Endothelial cell of umbilical vein (primary cell): ENCODE data around the gene RAB36. TPM values are rescaled to one million over a fixed set of nuclear protein-coding genes. Genes with fewer than 3 reads are reported as not detected.

ENCODE experiments used
- BruUV-seq: library from RNA; stranded (reverse); fragments of 400-500 nt; replicated peaks from 2 replicates; lab custom pipeline; 2021; lab: Mats Ljungman, UMichigan
- CTCF ChIA-PET: fragments of 300-600, 350-600 bp; sonication (Branson Sonifier 250); formaldehyde crosslinking; loops from one replicate; lab custom pipeline; 2021; ENCODE audit warnings: antibody characterized with exemption, inconsistent platforms; lab: Charles Lee
- POLR2A ChIA-PET: fragments of 300-600, 350-600 bp; sonication (Branson Sonifier 250); formaldehyde crosslinking; loops from one replicate; lab custom pipeline; 2021; ENCODE audit warnings: antibody characterized with exemption, inconsistent platforms; lab: Charles Lee
- DNase-seq: peaks from one replicate; pipeline ENCODE4 v3.0.0-alpha.2; 2011; ENCODE audit warnings: low read depth, low spot score
- FAIRE-seq: peaks from 2 replicates; lab custom pipeline; 2011; peaks lifted over from hg19 to GRCh38; lab: Jason Lieb, UNC
- H2AFZ ChIP-seq: 2 replicates; pipeline ENCODE4 v1.6.0; 2012; ENCODE audit warnings: low read depth, low read length, control low read depth, inconsistent platforms
- H3K27ac ChIP-seq: 2 replicates; pipeline ENCODE4 v1.5.1; 2011; ENCODE audit warnings: low read depth, mild to moderate bottlenecking, control low read depth, low read length, moderate library complexity; ENCODE audit not compliant: insufficient read depth
- H3K27me3 ChIP-seq, 2 experiments: 2 replicates each; pipeline versions ENCODE4 v1.6.0 to v1.6.1; 2011; ENCODE audit warnings: low read length in 2 of 2, mixed read lengths in 1 of 2; ENCODE audit not compliant: control insufficient read depth in 2 of 2, insufficient read depth in 2 of 2
- H3K36me3 ChIP-seq, 2 experiments: 2 replicates in 1 of 2; 3 replicates in 1 of 2; pipeline ENCODE4 v1.5.1; 2011; ENCODE audit warnings: low read length in 2 of 2, mild to moderate bottlenecking in 1 of 2, moderate library complexity in 1 of 2; ENCODE audit not compliant: control insufficient read depth in 2 of 2, insufficient read depth in 2 of 2; ENCODE audit errors: extremely low read depth in 1 of 2
- H3K4me1 ChIP-seq: 3 replicates; pipeline ENCODE4 v1.5.1; 2011; ENCODE audit warnings: mild to moderate bottlenecking, low read length; ENCODE audit not compliant: control insufficient read depth, insufficient read depth; ENCODE audit errors: extremely low read depth
- H3K4me2 ChIP-seq: 2 replicates; pipeline ENCODE4 v1.6.1; 2011; ENCODE audit warnings: low read length, control low read depth, mixed read lengths; ENCODE audit not compliant: insufficient read depth
- H3K4me3 ChIP-seq, 3 experiments: fragments of 200-600 bp in 1 of 3; sonication (generic), shearing (Covaris generic) in 1 of 3; replicated peaks in 1 of 3; 2 replicates each; pipeline ENCODE4 v1.5.1; 2011 to 2016; ENCODE audit warnings: control low read depth in 3 of 3, low read length in 3 of 3, mild to moderate bottlenecking in 2 of 3, inconsistent platforms in 1 of 3, low read depth in 1 of 3, moderate library complexity in 1 of 3; ENCODE audit not compliant: insufficient read depth in 1 of 3
- H3K79me2 ChIP-seq: 2 replicates; pipeline ENCODE4 v1.6.0; 2012; ENCODE audit warnings: low read length, inconsistent platforms; ENCODE audit not compliant: control insufficient read depth, insufficient read depth
- H3K9ac ChIP-seq: replicated peaks from 2 replicates; pipeline ENCODE3; 2011; ENCODE audit warnings: low read length, control low read depth; ENCODE audit not compliant: insufficient read depth; ENCODE audit errors: extremely low read depth
- H3K9me1 ChIP-seq: replicated peaks from 3 replicates; pipeline ENCODE4 v1.6.0; 2011; ENCODE audit warnings: mild to moderate bottlenecking, low read length; ENCODE audit not compliant: control insufficient read depth, insufficient read depth; ENCODE audit errors: extremely low read depth
- H3K9me3 ChIP-seq: replicated peaks from 2 replicates; pipeline ENCODE4 v1.5.1; 2012; ENCODE audit warnings: low read length, inconsistent platforms; ENCODE audit not compliant: control insufficient read depth, insufficient read depth
- H4K20me1 ChIP-seq: replicated peaks from 2 replicates; pipeline ENCODE3; 2011; ENCODE audit warnings: mild to moderate bottlenecking, low read length; ENCODE audit not compliant: control insufficient read depth, insufficient read depth; ENCODE audit errors: extremely low read depth
- EZH2 ChIP-seq: IDR thresholded peaks from 2 replicates; pipeline ENCODE4 v1.6.1; 2012; ENCODE audit warnings: borderline replicate concordance, low read depth, mild to moderate bottlenecking, moderate library complexity, low read length, inconsistent platforms; ENCODE audit not compliant: severe bottlenecking
- FOS ChIP-seq: IDR thresholded peaks from 2 replicates; pipeline ENCODE4 v1.6.1; 2011; ENCODE audit warnings: mild to moderate bottlenecking, low read length, moderate library complexity, borderline replicate concordance; ENCODE audit not compliant: insufficient read depth
- GATA2 ChIP-seq: IDR thresholded peaks from 2 replicates; pipeline ENCODE4 v1.7.0; 2011; ENCODE audit warnings: low read depth, mild to moderate bottlenecking, moderate library complexity, mixed read lengths, low read length; ENCODE audit not compliant: insufficient read length, insufficient read depth
- JUN ChIP-seq: IDR thresholded peaks from 2 replicates; pipeline ENCODE4 v1.6.1; 2011; ENCODE audit warnings: borderline replicate concordance, low read depth; ENCODE audit not compliant: insufficient read length, insufficient read depth
- MAX ChIP-seq: IDR thresholded peaks from 2 replicates; pipeline ENCODE4 v1.6.1; 2011; ENCODE audit not compliant: insufficient read depth, insufficient read length
- MYC ChIP-seq: IDR thresholded peaks from one replicate; pipeline ENCODE4 v1.6.1; 2011; ENCODE audit warnings: mild to moderate bottlenecking, low read depth, low read length
- POLR2A ChIP-seq: IDR thresholded peaks from 2 replicates; pipeline ENCODE4 v1.6.1; 2012; ENCODE audit warnings: low read depth, mild to moderate bottlenecking, control low read depth, low read length
- POLR2AphosphoS5 ChIP-seq: IDR thresholded peaks from 2 replicates; pipeline ENCODE4 v1.6.1; 2012; ENCODE audit warnings: low read depth, mild to moderate bottlenecking, control low read depth, low read length, moderate library complexity; ENCODE audit not compliant: insufficient read depth
- dilution Hi-C: fragments of 300-500 bp; cut with MboI; formaldehyde crosslinking; loops from one replicate; pipeline ENCODE4 v1.15.0; 2019; ENCODE audit warnings: low sequenced_read_pairs; ENCODE audit not compliant: extremely low pct_ligation_motif_present
- intact Hi-C: fragments of 100-400 bp; cut with micrococcal nuclease; formaldehyde crosslinking; loops from one replicate; pipeline ENCODE4 v1.10.0; 2022
- polyA plus RNA-seq, 4 experiments: library from polyadenylated mRNA; depleted of rRNA in 3 of 4; stranded (reverse) in 3 of 4; unstranded in 1 of 4; fragments of >200 nt; gene quantifications; 2 replicates each; pipeline versions ENCODE4 v1.2.1 to v1.2.3, GENCODE V29; 2011 to 2012; ENCODE audit warnings: missing spikeins in 1 of 4
- total RNA-seq: library from RNA; stranded (reverse); gene quantifications from 2 replicates; pipeline ENCODE4 v1.2.3, GENCODE V29; 2021
- TF ChIP-seq, protein P1 (sequence below), 2 donors: IDR thresholded peaks; 1 replicate in 1 of 2; 2 replicates in 1 of 2; pipeline ENCODE4 v1.5.1; 2011; ENCODE audit warnings: low read length in 2 of 2, mild to moderate bottlenecking in 2 of 2, moderate library complexity in 2 of 2, control low read depth in 1 of 2, inconsistent platforms in 1 of 2, low read depth in 1 of 2; ENCODE audit not compliant: insufficient read depth in 1 of 2; ENCODE audit errors: extremely low read depth in 1 of 2

The RAB36 gene
- total and polyA plus RNA-seq, 2 donors (not counting 3 experiments of a cell fraction or from before 2014, with no cell fraction given): 2.7 to 3.1 TPM

- no peaks in the 10 kb centered on the region for H3K9me3 ChIP-seq
- H3K79me2 ChIP-seq: no peaks in the 10 kb centered on the region
- H4K20me1 ChIP-seq: no peaks in the 10 kb centered on the region
- H3K36me3 ChIP-seq: no peaks in the 10 kb centered on the region
- peaks cover 12% of the 10 kb centered on the region for H3K4me1 ChIP-seq
- intact Hi-C loops: loop anchor here (10.0 kb wide), 1 partner anchor 242 kb away; no protein-coding TSS in a partner anchor
- peak overlapping the region; percentile 11 for H3K27ac ChIP-seq
- H3K9ac ChIP-seq: peak overlapping the region; percentile 14
- no peak overlapping the region for H2AFZ ChIP-seq
- dilution Hi-C loops: no loop called here
- no TSS peak for BruUV-seq
- ChIA-PET POLR2A (no interaction called here), CTCF (interaction anchor here (1.0 to 2.2 kb wide), 5 partner anchors 14 to 243 kb away, joined by 3 to 6 read pairs (median 4); no protein-coding TSS in a partner anchor)
- no peak for FAIRE-seq
- no peaks in the 10 kb centered on the region for H3K9me1 ChIP-seq
- no peaks in the 10 kb centered on the region for H3K27me3 ChIP-seq
- DNase-seq: no peak
- H3K4me2 ChIP-seq: no peak overlapping the region
- no peak overlapping the region for H3K4me3 ChIP-seq
- TF ChIP-seq POLR2A (no peak), POLR2AphosphoS5 (no peak), MAX (no peak), GATA2 (no peak), FOS (no peak), MYC (no peak), EZH2 (no peak), JUN (no peak)
- TF ChIP-seq, protein P1, sequence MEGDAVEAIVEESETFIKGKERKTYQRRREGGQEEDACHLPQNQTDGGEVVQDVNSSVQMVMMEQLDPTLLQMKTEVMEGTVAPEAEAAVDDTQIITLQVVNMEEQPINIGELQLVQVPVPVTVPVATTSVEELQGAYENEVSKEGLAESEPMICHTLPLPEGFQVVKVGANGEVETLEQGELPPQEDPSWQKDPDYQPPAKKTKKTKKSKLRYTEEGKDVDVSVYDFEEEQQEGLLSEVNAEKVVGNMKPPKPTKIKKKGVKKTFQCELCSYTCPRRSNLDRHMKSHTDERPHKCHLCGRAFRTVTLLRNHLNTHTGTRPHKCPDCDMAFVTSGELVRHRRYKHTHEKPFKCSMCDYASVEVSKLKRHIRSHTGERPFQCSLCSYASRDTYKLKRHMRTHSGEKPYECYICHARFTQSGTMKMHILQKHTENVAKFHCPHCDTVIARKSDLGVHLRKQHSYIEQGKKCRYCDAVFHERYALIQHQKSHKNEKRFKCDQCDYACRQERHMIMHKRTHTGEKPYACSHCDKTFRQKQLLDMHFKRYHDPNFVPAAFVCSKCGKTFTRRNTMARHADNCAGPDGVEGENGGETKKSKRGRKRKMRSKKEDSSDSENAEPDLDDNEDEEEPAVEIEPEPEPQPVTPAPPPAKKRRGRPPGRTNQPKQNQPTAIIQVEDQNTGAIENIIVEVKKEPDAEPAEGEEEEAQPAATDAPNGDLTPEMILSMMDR (IDR thresholded peaks at IDR 0.05; ENCODE audit: extremely low read depth in 1 of 2, insufficient read depth in 1 of 2, low read depth in 1 of 2, low read length in 2 of 2): no peak
These were observed 2.7 kb upstream of the RAB36 start for GRCh38 chr22:23142546-23143105.
